Measurements from ENCODE around the gene AVPR2.

Gene AVPR2

GRCh38 chrX:153956044-153956907, 51.8 kb downstream of the AVPR2 start:
- no peak overlapping the region for H3K9ac ChIP-seq (ENCODE audit: low read depth, low read length)
- peaks cover 9% of the 10 kb centered on the region for H3K36me3 ChIP-seq (ENCODE audit: insufficient read depth, low read length)
- no peaks in the 10 kb centered on the region for H3K9me3 ChIP-seq (ENCODE audit: control insufficient read depth, insufficient read depth, low read length)
- no peaks in the 10 kb centered on the region; the same call in 1 of the 2 replicates for H3K4me1 ChIP-seq (ENCODE audit: insufficient read depth, low read length)
